Measurements from ENCODE around the gene NEURL1.
A peak's percentile ranks its signal among the peaks of the same experiment; 100 is the strongest.
"Not testable (repeated sequence)": the region's sequence is repeated elsewhere in the genome, so short reads cannot be mapped to it uniquely, and the experiment has no call there.

Gene NEURL1

GRCh38 chr10:103463499-103463898 is 30.0 kb upstream of the NEURL1 start:
- no peak for DNase-seq (ENCODE audit: low read depth in 2 of 2)

- DNase-seq (ENCODE audit: low read depth in 2 of 2): no peak
Observed at GRCh38 chr10:103465411-103466179, 27.9 kb upstream of the NEURL1 start.

- DNase-seq (ENCODE audit: low read depth in 2 of 2): no peak
Observed at GRCh38 chr10:103466734-103467133, 26.8 kb upstream of the NEURL1 start.

- no peak for DNase-seq (ENCODE audit: low read depth in 2 of 2)
Observed at GRCh38 chr10:103467406-103467805, 26.1 kb upstream of the NEURL1 start.

- DNase-seq (ENCODE audit: low read depth in 2 of 2): no peak
Observed at GRCh38 chr10:103469201-103469600, 24.3 kb upstream of the NEURL1 start.

- DNase-seq (ENCODE audit: low read depth in 2 of 2): peak in 1 of 2 donors; percentile 41
Observed at GRCh38 chr10:103470761-103471653, 22.5 kb upstream of the NEURL1 start.

GRCh38 chr10:103472005-103472404 is 21.5 kb upstream of the NEURL1 start:
- DNase-seq (ENCODE audit: low read depth in 2 of 2): no peak

GRCh38 chr10:103473261-103473671 is 20.2 kb upstream of the NEURL1 start:
- DNase-seq (ENCODE audit: low read depth in 2 of 2): no peak

GRCh38 chr10:103474077-103474476 is 19.4 kb upstream of the NEURL1 start:
- no peak for DNase-seq (ENCODE audit: low read depth in 2 of 2)

GRCh38 chr10:103475437-103475836 is 18.1 kb upstream of the NEURL1 start:
- DNase-seq (ENCODE audit: low read depth in 2 of 2): no peak

GRCh38 chr10:103476046-103476768 is 17.3 kb upstream of the NEURL1 start:
- no peak for DNase-seq (ENCODE audit: low read depth in 2 of 2)

GRCh38 chr10:103478671-103479070 is 14.8 kb upstream of the NEURL1 start:
- no peak for DNase-seq (ENCODE audit: low read depth in 2 of 2)

GRCh38 chr10:103479135-103479534 is 14.4 kb upstream of the NEURL1 start, which contains the start of gene CALHM3:
Gene CALHM3 (minus strand): TSS chr10:103479240. CDS start chr10:103479032, 208 bp downstream.
- DNase-seq (ENCODE audit: low read depth in 2 of 2): no peak

- no peak for DNase-seq (ENCODE audit: low read depth in 2 of 2)
Observed at GRCh38 chr10:103480521-103480920, 13.0 kb upstream of the NEURL1 start.

GRCh38 chr10:103481974-103482531 is 11.5 kb upstream of the NEURL1 start:
- no peak for DNase-seq (ENCODE audit: low read depth in 2 of 2)

- DNase-seq (ENCODE audit: low read depth in 2 of 2): not testable (repeated sequence)
Observed at GRCh38 chr10:103486635-103487409, 6.7 kb upstream of the NEURL1 start.

GRCh38 chr10:103487410-103487708 is 6.1 kb upstream of the NEURL1 start:
- DNase-seq (ENCODE audit: low read depth in 2 of 2): no peak

GRCh38 chr10:103490986-103491314 is 2.6 kb upstream of the NEURL1 start:
- no peak for DNase-seq (ENCODE audit: low read depth in 2 of 2)

GRCh38 chr10:103491729-103492364 is 1.7 kb upstream of the NEURL1 start:
- no peak for DNase-seq (ENCODE audit: low read depth in 2 of 2)

GRCh38 chr10:103492655-103493261 is 747 bp upstream of the NEURL1 start:
- no peak for DNase-seq (ENCODE audit: low read depth in 2 of 2)
